Esophagus muscularis mucosa (tissue), 4 donors: ENCODE measurements around the gene HDGFL2. TPM values are rescaled to one million over a fixed set of nuclear protein-coding genes. Genes with fewer than 3 reads are reported as not detected.

Experiments used
- DNase-seq: peaks from one replicate; pipeline ENCODE4 v3.0.0-alpha.2; 2017; ENCODE audit errors: extremely low spot score
- H3K27ac ChIP-seq, 4 donors: fragments of 200-600 bp; sonication (generic); replicated peaks in 1 of 4; 1 replicate in 3 of 4; 2 replicates in 1 of 4; pipeline ENCODE4 v1.5.1; 2016 to 2019; ENCODE audit warnings: mild to moderate bottlenecking in 1 of 4
- H3K27me3 ChIP-seq, 4 donors: fragments of 200-600 bp; sonication (generic); one replicate each; pipeline versions ENCODE4 v1.5.1 to v1.6.0; 2016 to 2019
- H3K36me3 ChIP-seq, 4 donors: fragments of 200-600 bp; sonication (generic); one replicate each; pipeline ENCODE4 v1.5.1; 2016 to 2019
- H3K4me1 ChIP-seq, 4 donors: fragments of 200-600 bp; sonication (generic); one replicate each; pipeline ENCODE4 v1.5.1; 2016 to 2019
- H3K4me3 ChIP-seq, 4 donors: fragments of 200-600 bp; sonication (generic); 1 replicate in 2 of 4; 2 replicates in 2 of 4; pipeline ENCODE4 v1.5.1; 2016 to 2019; ENCODE audit warnings: mild to moderate bottlenecking in 4 of 4, moderate library complexity in 1 of 4
- H3K9me3 ChIP-seq, 4 donors: fragments of 200-600 bp; sonication (generic); 1 replicate in 3 of 4; 2 replicates in 1 of 4; pipeline ENCODE4 v1.5.1; 2016 to 2019
- CTCF ChIP-seq, 3 experiments: fragments of 200-600 bp in 2 of 3; fragments of 450-650 bp in 1 of 3; sonication (generic) in 2 of 3; IDR thresholded peaks; one replicate each; pipeline ENCODE4 v1.5.1; 2017 to 2019; ENCODE audit warnings: antibody characterized with exemption in 3 of 3, mild to moderate bottlenecking in 2 of 3, moderate library complexity in 1 of 3
- EP300 ChIP-seq: sonication (generic); formaldehyde crosslinking; IDR thresholded peaks from one replicate; pipeline ENCODE4 v1.6.1; 2017; ENCODE audit warnings: antibody characterized with exemption
- POLR2A ChIP-seq: fragments of 450-650 bp; IDR thresholded peaks from one replicate; pipeline ENCODE4 v1.6.1; 2017; ENCODE audit warnings: antibody characterized with exemption, moderate library complexity, mild to moderate bottlenecking, low read depth
- POLR2AphosphoS5 ChIP-seq, 2 donors: sonication (generic); formaldehyde crosslinking; IDR thresholded peaks; one replicate each; pipeline ENCODE4 v1.6.1; 2017; ENCODE audit warnings: antibody characterized with exemption in 2 of 2
- WGBS: methylation state at CpG from one replicate; pipeline ENCODE4 v1.1.5; 2018; 5-methylcytosine and 5-hydroxymethylcytosine counted together
- intact Hi-C: fragments of 100-400 bp; cut with DNase I; formaldehyde crosslinking; loops from one replicate; pipeline ENCODE4 v1.15.1; 2023
- total RNA-seq, 4 donors: library from RNA; depleted of rRNA; stranded (reverse); fragments of >200 nt; gene quantifications; one replicate each; pipeline versions ENCODE4 v1.1.0 to v1.2.1, GENCODE V29; 2016

The HDGFL2 gene
- total RNA-seq, 4 donors from 2014 or later: 30.5 to 72.3 (median 45.5) TPM

- TF ChIP-seq EP300 (no peak), POLR2AphosphoS5 (IDR thresholded peaks at IDR 0.05) (no peak), CTCF (IDR thresholded peaks at IDR 0.05) (no peak), POLR2A (no peak)
- intact Hi-C loops: no loop called here
- Histone ChIP-seq H3K4me3 (no peak overlapping the region), H3K9me3 (no peaks in the 10 kb centered on the region), H3K4me1 (no peaks in the 10 kb centered on the region), H3K27me3 (no peaks in the 10 kb centered on the region), H3K27ac (no peak overlapping the region), H3K36me3 (peaks cover 8 to 56% (median 49%) of the 10 kb centered on the region in 4 donors)
- DNase-seq: no peak
- WGBS: 83% methylated on average over 16 of the region's 16 CpGs
Measured at GRCh38 chr19:4429256-4429655, 42.8 kb upstream of the HDGFL2 start.

GRCh38 chr19:4429771-4430171 lies 42.3 kb upstream of the HDGFL2 start:
- TF ChIP-seq CTCF (IDR thresholded peaks at IDR 0.05) (no peak), POLR2AphosphoS5 (IDR thresholded peaks at IDR 0.05) (no peak), POLR2A (no peak), EP300 (no peak)
- H3K4me3 ChIP-seq: no peak overlapping the region
- H3K9me3 ChIP-seq: no peaks in the 10 kb centered on the region
- no peak for DNase-seq
- no peak overlapping the region for H3K27ac ChIP-seq
- H3K4me1 ChIP-seq: no peaks in the 10 kb centered on the region
- H3K27me3 ChIP-seq: no peaks in the 10 kb centered on the region
- peaks cover 9 to 58% (median 52%) of the 10 kb centered on the region in 4 donors for H3K36me3 ChIP-seq
- intact Hi-C loops: no loop called here
- WGBS: 75% methylated on average over 11 of the region's 12 CpGs

- H3K4me1 ChIP-seq: no peaks in the 10 kb centered on the region
- H3K27me3 ChIP-seq: no peaks in the 10 kb centered on the region
- WGBS: 79% methylated on average over 12 of the region's 12 CpGs
- TF ChIP-seq CTCF (IDR thresholded peaks at IDR 0.05): no peak
- no peak for TF ChIP-seq POLR2A
- peaks cover 9 to 61% (median 52%) of the 10 kb centered on the region in 4 donors for H3K36me3 ChIP-seq
- intact Hi-C loops: no loop called here
- DNase-seq: no peak
- H3K9me3 ChIP-seq: no peaks in the 10 kb centered on the region
- no peak overlapping the region for H3K27ac ChIP-seq
- no peak overlapping the region for H3K4me3 ChIP-seq
Measured at GRCh38 chr19:4430760-4431159, 41.3 kb upstream of the HDGFL2 start.

- no peak overlapping the region for H3K27ac ChIP-seq
- peaks cover 9 to 66% (median 52%) of the 10 kb centered on the region in 4 donors for H3K36me3 ChIP-seq
- no peak overlapping the region for H3K4me3 ChIP-seq
- no peaks in the 10 kb centered on the region for H3K4me1 ChIP-seq
- intact Hi-C loops: no loop called here
- 83% methylated on average over 9 of the region's 9 CpGs for WGBS
- no peaks in the 10 kb centered on the region for H3K9me3 ChIP-seq
- TF ChIP-seq POLR2AphosphoS5 (IDR thresholded peaks at IDR 0.05) (no peak), CTCF (IDR thresholded peaks at IDR 0.05) (no peak), POLR2A (no peak), EP300 (no peak)
- no peaks in the 10 kb centered on the region for H3K27me3 ChIP-seq
- DNase-seq: no peak
Measured at GRCh38 chr19:4431296-4431695, 40.8 kb upstream of the HDGFL2 start.
